Gastroesophageal sphincter (tissue), 4 donors: ENCODE data around the gene ZBTB25. TPM values are rescaled to one million over a fixed set of nuclear protein-coding genes. Genes with fewer than 3 reads are reported as not detected.

Experiments
- ATAC-seq: fragments of 150-250 bp; one replicate; pipeline ENCODE4 v1.9.1; 2016; ENCODE audit warnings: mild to moderate bottlenecking, moderate library complexity
- H3K27ac ChIP-seq, 4 donors: fragments of 200-600 bp; sonication (generic) in 3 of 4; 1 replicate in 3 of 4; 2 replicates in 1 of 4; pipeline ENCODE4 v1.5.1; 2016 to 2019
- H3K27me3 ChIP-seq: fragments of 200-600 bp; sonication (generic); one replicate; pipeline ENCODE4 v1.5.1; 2019
- H3K36me3 ChIP-seq, 2 donors: fragments of 200-600 bp; sonication (generic); one replicate each; pipeline ENCODE4 v1.5.1; 2019; ENCODE audit warnings: control low read depth in 1 of 2
- H3K4me1 ChIP-seq, 3 donors: fragments of 200-600 bp; sonication (generic); 1 replicate in 2 of 3; 2 replicates in 1 of 3; pipeline ENCODE4 v1.5.1; 2016 to 2019; ENCODE audit warnings: control low read depth in 2 of 3
- H3K4me3 ChIP-seq, 2 donors: fragments of 200-600 bp; sonication (generic); one replicate each; pipeline ENCODE4 v1.5.1; 2019; ENCODE audit warnings: mild to moderate bottlenecking in 1 of 2, moderate library complexity in 1 of 2
- H3K9me3 ChIP-seq, 3 donors: fragments of 200-600 bp; sonication (generic); one replicate each; pipeline ENCODE4 v1.5.1; 2017 to 2019; ENCODE audit warnings: control low read depth in 2 of 3
- EP300 ChIP-seq: sonication (generic); formaldehyde crosslinking; IDR thresholded peaks from one replicate; pipeline ENCODE4 v1.6.1; 2017; ENCODE audit warnings: antibody characterized with exemption, mild to moderate bottlenecking
- POLR2A ChIP-seq, 2 donors: fragments of 450-650 bp; IDR thresholded peaks; one replicate each; pipeline ENCODE4 v1.6.1; 2017; ENCODE audit warnings: antibody characterized with exemption in 2 of 2, mild to moderate bottlenecking in 2 of 2, moderate library complexity in 1 of 2
- POLR2AphosphoS5 ChIP-seq: sonication (generic); formaldehyde crosslinking; IDR thresholded peaks from one replicate; pipeline ENCODE4 v1.6.1; 2017; ENCODE audit warnings: antibody characterized with exemption
- WGBS, 2 donors: methylation state at CpG; one replicate each; pipeline ENCODE4 v1.1.5; 2018; ENCODE audit warnings: low coverage in 1 of 2; 5-methylcytosine and 5-hydroxymethylcytosine counted together
- total RNA-seq, 4 donors: library from RNA; depleted of rRNA; stranded (reverse); fragments of >200 nt; gene quantifications; one replicate each; pipeline ENCODE4 v1.1.0, GENCODE V29; 2016
- TF ChIP-seq, protein P1 (sequence below), 4 experiments: fragments of 200-600 bp in 2 of 4; fragments of 450-650 bp in 2 of 4; sonication (generic) in 1 of 4; IDR thresholded peaks; one replicate each; pipeline ENCODE4 v1.5.1; 2017 to 2019; ENCODE audit warnings: antibody characterized with exemption in 4 of 4, mild to moderate bottlenecking in 2 of 4, moderate library complexity in 2 of 4

ZBTB25 gene
- total RNA-seq, 4 donors from 2014 or later, result 7.4 to 12.5 (median 9.8) TPM

DNA sequence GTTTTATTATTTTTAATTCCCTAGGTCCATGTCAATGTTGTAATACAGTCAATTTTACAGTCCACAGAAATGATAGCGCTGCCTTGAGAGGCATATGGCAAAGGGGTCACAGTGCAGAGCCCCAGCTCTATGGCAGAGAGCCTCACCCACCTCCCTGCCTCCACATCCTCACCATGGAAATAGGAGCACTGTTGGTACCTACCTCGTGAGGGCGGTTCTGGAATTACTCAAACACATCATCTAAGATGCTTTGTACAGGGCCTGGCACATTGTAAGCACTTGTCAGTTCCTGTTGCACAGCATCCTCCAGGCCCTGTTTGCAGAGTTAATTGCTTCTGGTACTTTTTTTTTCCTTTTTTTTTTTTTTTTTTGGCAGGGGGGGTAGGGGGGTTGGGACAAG is 42.4 kb downstream of the ZBTB25 start:
- no peak for ATAC-seq
- no peaks in the 10 kb centered on the region for H3K27me3 ChIP-seq
- H3K4me1 ChIP-seq, result peaks cover 0 to 11% (median 0%) of the 10 kb centered on the region in 3 donors
- TF ChIP-seq EP300 (no peak), POLR2A (IDR thresholded peaks at IDR 0.05) (no peak), POLR2AphosphoS5 (no peak)
- TF ChIP-seq, protein P1, sequence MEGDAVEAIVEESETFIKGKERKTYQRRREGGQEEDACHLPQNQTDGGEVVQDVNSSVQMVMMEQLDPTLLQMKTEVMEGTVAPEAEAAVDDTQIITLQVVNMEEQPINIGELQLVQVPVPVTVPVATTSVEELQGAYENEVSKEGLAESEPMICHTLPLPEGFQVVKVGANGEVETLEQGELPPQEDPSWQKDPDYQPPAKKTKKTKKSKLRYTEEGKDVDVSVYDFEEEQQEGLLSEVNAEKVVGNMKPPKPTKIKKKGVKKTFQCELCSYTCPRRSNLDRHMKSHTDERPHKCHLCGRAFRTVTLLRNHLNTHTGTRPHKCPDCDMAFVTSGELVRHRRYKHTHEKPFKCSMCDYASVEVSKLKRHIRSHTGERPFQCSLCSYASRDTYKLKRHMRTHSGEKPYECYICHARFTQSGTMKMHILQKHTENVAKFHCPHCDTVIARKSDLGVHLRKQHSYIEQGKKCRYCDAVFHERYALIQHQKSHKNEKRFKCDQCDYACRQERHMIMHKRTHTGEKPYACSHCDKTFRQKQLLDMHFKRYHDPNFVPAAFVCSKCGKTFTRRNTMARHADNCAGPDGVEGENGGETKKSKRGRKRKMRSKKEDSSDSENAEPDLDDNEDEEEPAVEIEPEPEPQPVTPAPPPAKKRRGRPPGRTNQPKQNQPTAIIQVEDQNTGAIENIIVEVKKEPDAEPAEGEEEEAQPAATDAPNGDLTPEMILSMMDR (IDR thresholded peaks at IDR 0.05), result no peak
- 60 to 100% methylated on average over 2 of the region's 3 CpGs for WGBS, 2 donors
- H3K4me3 ChIP-seq, result no peak overlapping the region
- H3K36me3 ChIP-seq, result peaks cover 0 to 23% of the 10 kb centered on the region in 2 donors
- H3K9me3 ChIP-seq, result no peaks in the 10 kb centered on the region
- H3K27ac ChIP-seq, result no peak overlapping the region

DNA sequence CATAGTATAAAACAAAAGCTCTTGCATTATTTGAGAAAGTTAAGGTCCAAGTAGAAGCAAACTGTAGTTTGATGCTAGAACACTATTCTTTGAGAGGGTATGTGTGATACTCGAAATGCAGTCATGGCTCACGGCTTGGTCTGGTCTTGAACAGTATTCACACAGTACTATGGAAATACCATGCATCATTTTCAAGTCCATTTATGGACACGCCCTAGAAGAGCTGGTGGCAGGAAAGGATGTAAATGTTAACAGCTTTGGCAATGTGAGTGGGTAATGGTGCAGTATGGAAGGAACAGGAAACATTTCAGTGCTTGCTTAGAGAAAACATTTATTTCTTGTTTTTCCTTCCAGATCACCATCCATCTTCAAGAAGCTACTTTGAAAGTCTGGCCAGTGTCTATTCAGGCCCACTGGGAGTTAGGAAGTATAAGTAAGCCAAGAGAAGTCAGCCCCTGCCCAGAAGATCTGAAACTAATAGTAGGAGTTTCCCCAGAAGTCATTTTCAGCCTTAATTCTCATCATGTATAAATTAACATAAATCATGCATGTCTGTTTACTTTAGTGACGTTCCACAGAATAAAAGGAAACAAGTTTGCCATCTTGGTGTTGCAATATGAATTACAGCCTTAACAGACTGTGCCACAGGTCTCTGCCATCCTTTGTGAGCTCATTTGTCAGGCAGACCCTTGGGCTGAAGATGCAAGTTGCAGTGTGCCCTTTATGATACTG is 44.1 kb downstream of the ZBTB25 start:
- Histone ChIP-seq H3K27ac (no peak overlapping the region), H3K4me1 (peaks cover 0 to 3% (median 0%) of the 10 kb centered on the region in 3 donors), H3K36me3 (peaks cover 0 to 40% of the 10 kb centered on the region in 2 donors), H3K9me3 (no peaks in the 10 kb centered on the region), H3K4me3 (no peak overlapping the region), H3K27me3 (no peaks in the 10 kb centered on the region)
- TF ChIP-seq POLR2A (IDR thresholded peaks at IDR 0.05) (no peak), EP300 (no peak), POLR2AphosphoS5 (no peak)
- TF ChIP-seq, protein P1 (IDR thresholded peaks at IDR 0.05), result no peak
- WGBS, 2 donors, result 65 to 82% methylated on average over 4 of the region's 4 CpGs
- ATAC-seq, result no peak

DNA sequence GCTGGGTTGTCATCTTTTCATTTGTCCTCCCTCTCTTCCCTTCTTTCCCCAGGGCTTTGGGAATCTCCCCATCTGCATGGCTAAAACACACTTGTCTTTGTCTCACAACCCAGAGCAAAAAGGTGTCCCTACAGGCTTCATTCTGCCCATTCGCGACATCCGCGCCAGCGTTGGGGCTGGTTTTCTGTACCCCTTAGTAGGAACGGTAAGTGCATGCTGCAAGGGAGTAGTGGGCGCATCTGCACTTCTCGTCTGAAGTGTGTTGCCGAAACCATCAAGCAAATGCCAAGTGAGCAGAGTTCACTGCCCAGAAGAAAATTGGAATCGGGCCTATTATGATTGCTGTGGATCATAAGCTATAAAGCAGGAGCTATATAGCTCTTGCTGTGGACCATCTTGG is 49.0 kb downstream of the ZBTB25 start:
- TF ChIP-seq, protein P1 (IDR thresholded peaks at IDR 0.05), result no peak
- TF ChIP-seq POLR2AphosphoS5, result no peak
- no peak for TF ChIP-seq EP300
- TF ChIP-seq POLR2A (IDR thresholded peaks at IDR 0.05), result no peak
- 93 to 100% methylated on average over 1 to 6 of the region's 10 CpGs for WGBS, 2 donors
- no peak for ATAC-seq
- H3K4me1 ChIP-seq, result no peaks in the 10 kb centered on the region
- no peak overlapping the region for H3K27ac ChIP-seq
- H3K9me3 ChIP-seq, result no peaks in the 10 kb centered on the region
- no peak overlapping the region for H3K4me3 ChIP-seq
- H3K27me3 ChIP-seq, result no peaks in the 10 kb centered on the region
- peaks cover 0 to 72% of the 10 kb centered on the region in 2 donors for H3K36me3 ChIP-seq

DNA sequence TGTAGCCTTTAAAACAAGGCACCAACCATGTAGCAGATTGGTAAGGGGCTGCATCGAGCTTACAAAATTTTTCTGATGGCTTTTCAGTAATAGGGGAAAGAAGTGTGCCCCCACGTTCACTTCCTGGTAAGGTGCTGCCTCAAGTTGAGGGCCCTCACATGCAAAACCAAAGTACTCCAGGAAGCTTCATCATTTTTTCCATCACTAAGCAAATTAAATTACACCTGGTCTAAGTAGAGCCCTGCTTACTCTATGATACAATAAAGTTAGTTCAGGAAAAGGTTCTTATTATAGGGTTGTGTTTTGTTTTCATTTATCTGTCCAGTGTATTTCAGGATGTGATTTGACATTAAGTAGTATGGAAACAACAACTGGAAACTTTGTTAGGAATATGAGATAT is 53.4 kb downstream of the ZBTB25 start:
- WGBS, 2 donors, result 86% methylated on average over 2 of the region's 2 CpGs
- Histone ChIP-seq H3K36me3 (peaks cover 0 to 75% of the 10 kb centered on the region in 2 donors), H3K27ac (no peak overlapping the region), H3K27me3 (no peaks in the 10 kb centered on the region), H3K9me3 (no peaks in the 10 kb centered on the region), H3K4me3 (no peak overlapping the region), H3K4me1 (peaks cover 2 to 27% (median 3%) of the 10 kb centered on the region in 3 donors)
- ATAC-seq, result no peak
- TF ChIP-seq POLR2AphosphoS5 (no peak), POLR2A (IDR thresholded peaks at IDR 0.05) (no peak), EP300 (no peak)
- TF ChIP-seq, protein P1 (IDR thresholded peaks at IDR 0.05), result no peak
